ENCODE data around the gene TAF1L. TPM values are rescaled to one million over a fixed set of nuclear protein-coding genes. Genes with fewer than 3 reads are reported as not detected.

TAF1L gene
- total RNA-seq, 4 donors from 2014 or later, result 0.08 to 0.24 (median 0.08) TPM; not detected in 1

DNA sequence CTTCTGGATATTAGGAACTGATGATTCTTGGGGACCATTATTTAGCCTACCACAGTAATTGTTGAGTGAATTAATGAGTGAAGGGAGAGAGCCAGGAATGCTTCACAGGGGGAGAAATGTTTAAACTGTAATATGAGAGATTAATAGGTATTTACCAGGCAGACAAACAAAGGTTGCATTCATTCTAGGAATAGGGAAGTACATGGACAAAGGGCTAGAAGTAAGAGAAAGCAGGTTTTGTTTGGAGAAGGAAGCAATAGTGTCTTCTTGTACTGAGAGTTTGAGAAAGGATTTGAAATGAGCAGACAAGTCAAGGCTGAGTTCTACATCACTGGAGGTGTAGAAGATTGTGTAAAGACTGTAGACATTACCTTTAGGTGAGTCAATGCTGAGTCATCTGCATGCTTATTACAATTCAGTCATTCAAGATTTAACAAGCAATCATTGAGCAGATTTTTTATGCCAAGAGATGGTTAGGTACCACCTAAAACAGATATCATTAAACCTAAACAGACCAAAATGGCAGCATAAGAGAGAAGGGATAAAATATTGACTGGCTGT is 8.0 kb downstream of the TAF1L start:
- Histone ChIP-seq H3K27me3 (no peaks in the 10 kb centered on the region), H3K4me1 (no peaks in the 10 kb centered on the region), H3K9me3 (no peaks in the 10 kb centered on the region), H3K4me3 (no peak overlapping the region), H3K27ac (no peak overlapping the region), H3K36me3 (no peaks in the 10 kb centered on the region)
- DNase-seq (ENCODE audit: low spot score in 2 of 2), result no peak
- TF ChIP-seq, protein P1, sequence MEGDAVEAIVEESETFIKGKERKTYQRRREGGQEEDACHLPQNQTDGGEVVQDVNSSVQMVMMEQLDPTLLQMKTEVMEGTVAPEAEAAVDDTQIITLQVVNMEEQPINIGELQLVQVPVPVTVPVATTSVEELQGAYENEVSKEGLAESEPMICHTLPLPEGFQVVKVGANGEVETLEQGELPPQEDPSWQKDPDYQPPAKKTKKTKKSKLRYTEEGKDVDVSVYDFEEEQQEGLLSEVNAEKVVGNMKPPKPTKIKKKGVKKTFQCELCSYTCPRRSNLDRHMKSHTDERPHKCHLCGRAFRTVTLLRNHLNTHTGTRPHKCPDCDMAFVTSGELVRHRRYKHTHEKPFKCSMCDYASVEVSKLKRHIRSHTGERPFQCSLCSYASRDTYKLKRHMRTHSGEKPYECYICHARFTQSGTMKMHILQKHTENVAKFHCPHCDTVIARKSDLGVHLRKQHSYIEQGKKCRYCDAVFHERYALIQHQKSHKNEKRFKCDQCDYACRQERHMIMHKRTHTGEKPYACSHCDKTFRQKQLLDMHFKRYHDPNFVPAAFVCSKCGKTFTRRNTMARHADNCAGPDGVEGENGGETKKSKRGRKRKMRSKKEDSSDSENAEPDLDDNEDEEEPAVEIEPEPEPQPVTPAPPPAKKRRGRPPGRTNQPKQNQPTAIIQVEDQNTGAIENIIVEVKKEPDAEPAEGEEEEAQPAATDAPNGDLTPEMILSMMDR (IDR thresholded peaks at IDR 0.05), result no peak
- TF ChIP-seq POLR2AphosphoS5 (IDR thresholded peaks at IDR 0.05), result no peak
- no peak for TF ChIP-seq EP300 (IDR thresholded peaks at IDR 0.05)

DNA sequence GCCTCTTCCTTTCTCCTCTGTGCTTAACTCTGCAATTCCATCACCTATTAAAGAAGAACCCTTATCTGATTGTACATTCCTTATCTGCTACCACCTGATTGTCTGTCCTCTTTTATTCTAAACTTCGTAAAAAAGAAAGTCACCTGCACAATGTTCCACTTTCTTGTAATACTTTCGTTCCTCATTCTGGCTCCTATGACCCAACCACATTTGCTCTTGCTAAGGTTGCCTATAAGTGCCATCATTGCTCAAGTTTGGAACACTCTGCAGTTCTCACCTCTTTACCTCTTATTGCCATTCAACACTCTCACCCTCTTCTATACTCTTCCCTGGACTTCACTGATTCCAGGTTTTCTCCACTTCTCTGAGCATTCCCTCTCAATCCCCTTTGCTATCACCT is 10.1 kb downstream of the TAF1L start:
- no peaks in the 10 kb centered on the region for H3K36me3 ChIP-seq
- no peak overlapping the region for H3K27ac ChIP-seq
- no peaks in the 10 kb centered on the region for H3K4me1 ChIP-seq
- no peak for DNase-seq (ENCODE audit: low spot score in 2 of 2)
- TF ChIP-seq, protein P1 (IDR thresholded peaks at IDR 0.05), result no peak
- TF ChIP-seq EP300 (IDR thresholded peaks at IDR 0.05), result no peak
- TF ChIP-seq POLR2A (IDR thresholded peaks at IDR 0.05), result no peak
- TF ChIP-seq POLR2AphosphoS5 (IDR thresholded peaks at IDR 0.05), result no peak
- H3K4me3 ChIP-seq, result no peak overlapping the region
- 85% methylated on average over 2 of the region's 2 CpGs for WGBS
- no peaks in the 10 kb centered on the region for H3K27me3 ChIP-seq
- H3K9me3 ChIP-seq, result no peaks in the 10 kb centered on the region

DNA sequence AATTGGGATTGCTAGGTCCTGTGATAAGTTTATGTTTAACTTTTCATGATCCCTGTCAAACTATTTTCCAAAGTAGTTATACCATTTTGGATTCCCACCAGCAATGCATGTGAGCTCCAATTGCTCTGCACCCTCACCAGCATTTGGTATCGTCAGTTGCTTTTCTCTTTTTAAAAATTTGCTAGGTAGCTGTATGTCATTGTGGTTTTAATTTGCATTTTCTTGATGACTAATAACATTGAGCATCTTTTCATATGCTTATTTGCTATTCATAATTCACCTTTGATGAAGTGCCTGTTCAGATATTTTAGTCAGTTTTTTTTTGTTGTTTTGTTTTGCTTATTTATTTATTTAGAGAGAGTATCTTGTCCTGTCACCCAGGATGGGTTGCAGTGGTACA is 12.5 kb downstream of the TAF1L start:
- H3K27me3 ChIP-seq, result peaks cover 4% of the 10 kb centered on the region
- 65% methylated on average over 1 of the region's 1 CpG for WGBS
- TF ChIP-seq POLR2A (IDR thresholded peaks at IDR 0.05) (no peak), POLR2AphosphoS5 (IDR thresholded peaks at IDR 0.05) (no peak), EP300 (IDR thresholded peaks at IDR 0.05) (no peak)
- TF ChIP-seq, protein P1 (IDR thresholded peaks at IDR 0.05), result no peak

DNA sequence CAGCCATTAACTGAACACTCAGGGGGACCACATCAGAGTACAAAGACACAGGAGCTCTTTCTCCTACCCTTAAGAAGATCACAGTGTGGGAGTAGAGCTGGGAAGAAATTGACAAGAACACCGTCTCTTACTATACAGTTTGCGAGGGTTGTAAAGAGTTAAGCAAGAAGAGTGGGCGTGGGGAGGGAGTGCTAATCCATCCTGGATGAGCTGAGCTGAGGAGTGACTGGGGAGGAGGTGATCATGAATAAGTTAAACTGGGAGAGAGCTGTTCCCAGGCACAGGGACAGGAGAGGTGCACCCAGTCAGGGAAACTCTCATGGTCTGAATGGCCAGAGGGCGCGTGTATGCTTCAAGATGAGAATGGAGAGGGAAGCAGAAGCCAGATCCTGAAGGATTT is 17.2 kb downstream of the TAF1L start:
- DNase-seq (ENCODE audit: low spot score in 2 of 2), result no peak
- WGBS, result 75% methylated on average over 5 of the region's 5 CpGs
- Histone ChIP-seq H3K36me3 (no peaks in the 10 kb centered on the region), H3K4me1 (no peaks in the 10 kb centered on the region), H3K27ac (no peak overlapping the region), H3K27me3 (peaks cover 9% of the 10 kb centered on the region), H3K4me3 (no peak overlapping the region), H3K9me3 (no peaks in the 10 kb centered on the region)
- TF ChIP-seq POLR2AphosphoS5 (IDR thresholded peaks at IDR 0.05) (no peak), POLR2A (IDR thresholded peaks at IDR 0.05) (no peak), EP300 (IDR thresholded peaks at IDR 0.05) (no peak)
- TF ChIP-seq, protein P1 (IDR thresholded peaks at IDR 0.05), result no peak

More for the DNA sequence above, 12.5 kb downstream of the TAF1L start:
- Histone ChIP-seq H3K4me1 (no peaks in the 10 kb centered on the region), H3K9me3 (no peaks in the 10 kb centered on the region), H3K36me3 (no peaks in the 10 kb centered on the region), H3K27ac (no peak overlapping the region), H3K4me3 (no peak overlapping the region)
- no peak for DNase-seq (ENCODE audit: low spot score in 2 of 2)

DNA sequence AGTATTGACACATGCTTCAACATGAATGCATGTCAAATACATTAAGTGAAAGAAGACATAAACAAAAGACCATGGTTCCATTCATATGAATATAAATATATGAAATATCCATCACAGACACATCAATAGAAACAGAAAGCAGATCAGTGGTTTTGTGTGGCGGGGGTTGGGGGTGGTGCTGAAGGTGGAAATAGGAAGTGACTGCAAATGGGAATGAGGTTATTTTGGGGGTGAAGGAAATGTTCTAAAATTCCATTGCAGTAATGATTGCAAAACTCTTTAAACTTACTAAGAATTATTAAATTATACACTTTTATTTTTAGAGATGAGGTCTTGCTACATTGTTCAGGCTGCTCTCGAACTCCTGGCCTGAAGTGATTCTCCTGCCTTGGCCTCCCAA is 28.7 kb downstream of the TAF1L start:
- no peak for DNase-seq (ENCODE audit: low spot score in 2 of 2)
- H3K4me3 ChIP-seq, result no peak overlapping the region
- H3K27me3 ChIP-seq, result no peaks in the 10 kb centered on the region
- H3K27ac ChIP-seq, result no peak overlapping the region
- H3K36me3 ChIP-seq, result no peaks in the 10 kb centered on the region
- H3K9me3 ChIP-seq, result no peaks in the 10 kb centered on the region
- no peaks in the 10 kb centered on the region for H3K4me1 ChIP-seq
- WGBS, result 79% methylated on average over 2 of the region's 2 CpGs
- TF ChIP-seq POLR2AphosphoS5 (IDR thresholded peaks at IDR 0.05), result no peak
- TF ChIP-seq POLR2A (IDR thresholded peaks at IDR 0.05), result no peak
- no peak for TF ChIP-seq EP300 (IDR thresholded peaks at IDR 0.05)

Data from suprapubic skin (tissue), 4 donors.